ENCODE results near the gene OTC. TPM values are rescaled to one million over a fixed set of nuclear protein-coding genes. Genes with fewer than 3 reads are reported as not detected.

Gene OTC
- total and polyA plus RNA-seq, 8 donors = 1.3 TPM; not detected in 7

DNA sequence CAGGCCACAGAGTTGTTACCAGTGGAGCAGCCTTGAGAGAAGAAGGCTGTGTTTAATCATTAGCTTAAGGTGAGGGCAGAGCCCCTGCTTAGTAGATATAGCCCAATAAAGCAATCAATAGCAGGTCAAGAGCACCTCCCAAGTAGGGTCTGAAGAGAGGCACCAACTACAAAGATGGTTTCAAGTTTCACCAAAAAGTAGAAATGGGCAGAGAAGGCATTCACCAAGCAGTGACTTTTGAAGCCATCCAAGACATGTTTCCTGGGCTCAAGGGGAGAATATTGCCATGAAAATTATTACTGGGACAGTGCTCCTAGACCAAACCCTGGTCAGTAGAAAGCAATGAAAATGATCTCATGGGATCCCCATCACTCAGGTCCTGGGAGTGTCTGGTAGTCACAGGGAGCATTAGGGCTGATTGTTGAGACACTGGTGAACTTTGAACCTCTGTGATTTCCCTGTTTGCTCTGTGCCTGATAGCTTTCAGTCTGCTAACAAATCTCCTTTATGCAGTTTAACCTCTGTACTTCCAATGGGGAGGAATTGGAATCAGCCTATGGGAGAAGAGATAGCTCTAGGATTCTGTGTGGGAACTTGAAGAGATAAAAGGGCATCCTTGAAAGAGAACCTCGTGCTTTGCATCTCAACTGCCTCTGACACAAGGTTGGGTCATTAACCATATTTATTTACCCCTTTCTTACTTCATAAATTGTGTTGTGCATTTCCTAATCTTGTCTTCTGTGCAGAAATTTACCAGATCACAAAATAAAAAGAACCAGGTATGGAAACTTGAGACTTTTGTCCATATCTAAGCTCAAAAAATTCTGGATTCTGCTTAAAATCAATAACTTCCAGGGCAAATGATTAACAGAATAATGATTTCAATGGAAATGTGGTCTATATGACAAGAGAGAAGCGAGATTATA lies 9.3 kb upstream of the OTC start:
- TF ChIP-seq POLR2AphosphoS5 (IDR thresholded peaks at IDR 0.05) (peak in 1 of 3 donors; percentile 7), EP300 (IDR thresholded peaks at IDR 0.05) (no peak)
- no peaks in the 10 kb centered on the region for H3K4me1 ChIP-seq
- peak in 1 of 2 donors; percentile 67 for DNase-seq
- 30 to 72% (median 58%) methylated on average over 2 of the region's 2 CpGs for WGBS, 5 donors
- no peak overlapping the region for H3K27ac ChIP-seq
- H3K9me3 ChIP-seq = no peaks in the 10 kb centered on the region
- intact Hi-C loops (cut with DNase I; ENCODE audit: low total_unique reads) = no loop called here
- H3K4me3 ChIP-seq = no peak overlapping the region
- no peaks in the 10 kb centered on the region for H3K27me3 ChIP-seq
- H3K36me3 ChIP-seq = no peaks in the 10 kb centered on the region

DNA sequence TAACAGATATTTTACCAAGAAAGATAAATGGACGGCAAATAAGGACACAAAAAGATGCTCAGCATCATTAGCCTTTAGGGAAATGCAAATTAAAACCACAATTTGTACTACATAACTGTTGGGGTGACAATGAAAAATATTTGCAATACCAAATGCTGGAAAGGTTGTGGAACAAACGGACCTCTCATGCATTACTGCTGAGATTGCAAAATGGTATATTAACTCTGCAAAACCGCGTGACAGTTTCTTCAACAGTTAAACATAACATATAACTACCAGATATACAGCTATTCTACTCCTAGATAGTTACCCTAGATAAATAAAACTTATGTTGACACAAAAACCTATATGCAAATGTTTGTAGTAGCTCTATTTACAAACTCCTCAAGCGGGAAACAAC lies 6.3 kb upstream of the OTC start:
- 20 to 66% (median 42%) methylated on average over 4 to 5 of the region's 5 CpGs for WGBS, 5 donors
- Histone ChIP-seq H3K27me3 (peaks cover 0 to under 1% (median 0%) of the 10 kb centered on the region in 3 donors), H3K27ac (no peak overlapping the region), H3K4me1 (no peaks in the 10 kb centered on the region), H3K36me3 (no peaks in the 10 kb centered on the region), H3K4me3 (no peak overlapping the region), H3K9me3 (no peaks in the 10 kb centered on the region)
- no peak for DNase-seq
- TF ChIP-seq POLR2A (IDR thresholded peaks at IDR 0.05) (no peak), EP300 (IDR thresholded peaks at IDR 0.05) (no peak), CTCF (IDR thresholded peaks at IDR 0.05) (no peak), POLR2AphosphoS5 (IDR thresholded peaks at IDR 0.05) (no peak)
- intact Hi-C loops (cut with DNase I; ENCODE audit: low total_unique reads) = no loop called here

DNA sequence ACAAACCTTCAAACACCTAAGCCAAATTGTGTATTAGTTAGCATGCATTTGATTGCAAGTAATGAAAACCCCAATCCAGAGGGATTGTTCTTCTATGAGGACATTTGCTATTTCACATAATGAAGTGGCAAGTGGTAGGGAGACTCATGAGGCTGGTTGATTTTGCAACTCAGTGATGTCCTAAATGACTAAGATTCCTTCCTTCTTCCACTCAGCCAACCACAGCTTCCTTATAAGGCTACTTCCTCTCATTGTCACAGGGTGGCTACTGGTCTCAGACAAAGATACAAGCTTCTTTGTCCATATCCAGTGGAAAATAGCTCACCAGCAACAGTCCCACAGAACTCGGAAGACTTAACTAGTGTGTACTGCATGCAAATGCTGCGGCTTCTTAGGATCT lies 5.3 kb upstream of the OTC start:
- intact Hi-C loops (cut with DNase I; ENCODE audit: low total_unique reads) = no loop called here
- no peaks in the 10 kb centered on the region for H3K4me1 ChIP-seq
- peak in 1 of 2 donors; percentile 21 for DNase-seq
- 74 to 88% (median 82%) methylated on average over 2 of the region's 2 CpGs for WGBS, 5 donors
- no peak overlapping the region for H3K27ac ChIP-seq
- no peak overlapping the region for H3K4me3 ChIP-seq
- peaks cover 0 to 7% (median 0%) of the 10 kb centered on the region in 3 donors for H3K27me3 ChIP-seq
- H3K36me3 ChIP-seq = no peaks in the 10 kb centered on the region
- no peaks in the 10 kb centered on the region for H3K9me3 ChIP-seq
- TF ChIP-seq POLR2AphosphoS5 (IDR thresholded peaks at IDR 0.05) = no peak
- TF ChIP-seq POLR2A (IDR thresholded peaks at IDR 0.05) = no peak
- TF ChIP-seq CTCF (IDR thresholded peaks at IDR 0.05) = no peak
- TF ChIP-seq EP300 (IDR thresholded peaks at IDR 0.05) = no peak

- no peak overlapping the region for H3K4me3 ChIP-seq
- H3K9me3 ChIP-seq = no peaks in the 10 kb centered on the region
- WGBS, 5 donors = 68 to 85% (median 77%) methylated on average over 3 of the region's 3 CpGs
- H3K27ac ChIP-seq = no peak overlapping the region
- TF ChIP-seq EP300 (IDR thresholded peaks at IDR 0.05) = no peak
- TF ChIP-seq POLR2AphosphoS5 (IDR thresholded peaks at IDR 0.05) = no peak
- no peak for TF ChIP-seq CTCF (IDR thresholded peaks at IDR 0.05)
- TF ChIP-seq POLR2A (IDR thresholded peaks at IDR 0.05) = no peak
- H3K36me3 ChIP-seq = no peaks in the 10 kb centered on the region
- intact Hi-C loops (cut with DNase I; ENCODE audit: low total_unique reads) = no loop called here
- DNase-seq = no peak
- no peaks in the 10 kb centered on the region for H3K4me1 ChIP-seq
- H3K27me3 ChIP-seq = peaks cover 0 to 9% (median 0%) of the 10 kb centered on the region in 3 donors
Measured at GRCh38 chrX:38351346-38351745, 1.1 kb upstream of the OTC start.

GRCh38 chrX:38356401-38356800 lies 4.0 kb downstream of the OTC start:
- H3K36me3 ChIP-seq = no peaks in the 10 kb centered on the region
- H3K27ac ChIP-seq = no peak overlapping the region
- H3K27me3 ChIP-seq = peaks cover 0 to 5% (median 0%) of the 10 kb centered on the region in 3 donors
- no peaks in the 10 kb centered on the region for H3K4me1 ChIP-seq
- TF ChIP-seq POLR2AphosphoS5 (IDR thresholded peaks at IDR 0.05) (no peak), CTCF (IDR thresholded peaks at IDR 0.05) (no peak), POLR2A (IDR thresholded peaks at IDR 0.05) (no peak), EP300 (IDR thresholded peaks at IDR 0.05) (no peak)
- peak in 1 of 2 donors; percentile 13 for DNase-seq
- H3K9me3 ChIP-seq = no peaks in the 10 kb centered on the region
- no peak overlapping the region for H3K4me3 ChIP-seq
- intact Hi-C loops (cut with DNase I; ENCODE audit: low total_unique reads) = no loop called here
- WGBS, 5 donors = 79 to 93% (median 85%) methylated on average over 8 of the region's 8 CpGs

All from stomach (tissue), 9 donors.